H1 (cell line): ENCODE measurements around the gene BTN2A1.

Experiments
- CREB1 ChIP-seq: IDR thresholded peaks from 2 replicates; pipeline ENCODE4 v1.6.1; 2012; ENCODE audit warnings: inconsistent platforms
- SIX5 ChIP-seq: IDR thresholded peaks from 2 replicates; pipeline ENCODE4 v1.6.1; 2011; ENCODE audit warnings: mild to moderate bottlenecking, low read depth, low read length
- TAF1 ChIP-seq: IDR thresholded peaks from 2 replicates; pipeline ENCODE4 v1.6.1; 2011; ENCODE audit warnings: mild to moderate bottlenecking, low read depth, low read length

GRCh38 chr6:26474439-26474881 lies 16.7 kb downstream of the BTN2A1 start:
- no peak for TF ChIP-seq CREB1
- no peak for TF ChIP-seq SIX5
- TF ChIP-seq TAF1, result no peak
